Measurements from ENCODE around the gene SLC19A3. TPM values are rescaled to one million over a fixed set of nuclear protein-coding genes. Genes with fewer than 3 reads are reported as not detected.

Gene SLC19A3
- total RNA-seq, 1 donor from 2014 or later, result 0.14 TPM

DNA sequence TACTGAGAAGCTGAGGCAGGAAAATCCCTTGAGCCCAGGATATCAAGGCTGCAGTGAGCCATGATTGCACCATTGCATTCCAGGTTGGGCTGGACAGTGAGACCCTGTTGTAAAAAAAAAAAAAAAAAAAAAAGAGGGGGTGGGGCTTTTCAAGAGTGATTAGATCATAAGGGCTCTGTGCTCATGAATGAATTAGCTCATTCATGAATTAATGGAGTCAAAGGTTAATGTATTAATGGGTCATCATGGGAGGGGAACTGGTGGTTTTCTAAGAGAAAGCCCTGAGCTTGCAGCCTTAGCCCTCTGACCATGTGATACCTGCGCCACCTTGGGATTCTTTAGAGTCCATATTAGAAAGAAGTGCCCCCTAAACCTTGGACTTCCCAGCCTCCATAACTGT, 4.5 kb downstream of the SLC19A3 start:
- H3K4me3 ChIP-seq (ENCODE audit: insufficient read depth, low read depth, low read length), result no peak overlapping the region
- peaks cover 3% of the 10 kb centered on the region for H3K27me3 Mint-ChIP-seq (ENCODE audit: low read depth, unreplicated experiment)

DNA sequence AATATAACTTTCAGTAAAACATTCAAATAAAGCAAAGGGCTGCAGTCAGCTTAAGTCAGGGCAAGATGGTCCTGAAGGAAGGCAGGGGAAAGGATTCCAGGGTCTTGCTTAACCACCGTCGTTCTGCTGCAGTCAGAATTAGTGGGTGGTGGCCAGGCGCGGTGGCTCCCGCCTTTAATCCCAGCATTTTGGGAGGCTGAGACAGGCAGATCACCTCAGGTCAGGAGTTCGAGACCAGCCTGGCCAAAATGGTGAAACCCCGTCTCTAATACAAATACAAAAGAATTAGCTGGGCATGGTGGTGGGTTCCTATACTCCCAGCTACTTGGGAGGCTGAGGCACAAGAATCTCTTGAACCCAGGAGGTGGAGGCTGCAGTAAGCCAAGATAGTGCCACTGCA, 6.8 kb downstream of the SLC19A3 start:
- Histone ChIP-seq H3K27me3 (ENCODE audit: insufficient read depth, low read length) (no peaks in the 10 kb centered on the region), H3K4me3 (ENCODE audit: insufficient read depth, low read depth, low read length) (no peak overlapping the region), H3K9ac (ENCODE audit: low read length) (no peak overlapping the region), H3K36me3 (ENCODE audit: insufficient read depth, low read length) (no peaks in the 10 kb centered on the region), H3K79me2 (ENCODE audit: insufficient read depth, low read length) (no peaks in the 10 kb centered on the region), H3K9me3 (ENCODE audit: insufficient read depth, low read depth, low read length) (no peaks in the 10 kb centered on the region), H3K4me1 (ENCODE audit: insufficient read depth, low read length) (no peaks in the 10 kb centered on the region), H4K20me1 (ENCODE audit: insufficient read depth, low read length) (no peaks in the 10 kb centered on the region), H3K27ac (ENCODE audit: low read depth, low read length) (no peak overlapping the region), H3K4me2 (ENCODE audit: low read length) (no peak overlapping the region), H2AFZ (ENCODE audit: low read depth, low read length) (no peak overlapping the region)
- no peak for DNase-seq (ENCODE audit: low read depth)
- Mint-ChIP-seq H3K27ac (ENCODE audit: unreplicated experiment) (no peak overlapping the region), H3K4me1 (ENCODE audit: low read depth, unreplicated experiment) (no peaks in the 10 kb centered on the region), H3K9me3 (ENCODE audit: unreplicated experiment) (no peaks in the 10 kb centered on the region), H3K4me3 (ENCODE audit: unreplicated experiment) (no peak overlapping the region), H3K27me3 (ENCODE audit: low read depth, unreplicated experiment) (peaks cover 2% of the 10 kb centered on the region), H3K36me3 (ENCODE audit: low read depth, unreplicated experiment) (peaks cover 2% of the 10 kb centered on the region)
- no peak for TF ChIP-seq EZH2 (IDR thresholded peaks at IDR 0.05; ENCODE audit: insufficient read depth, low read length)
- TF ChIP-seq, protein P1, sequence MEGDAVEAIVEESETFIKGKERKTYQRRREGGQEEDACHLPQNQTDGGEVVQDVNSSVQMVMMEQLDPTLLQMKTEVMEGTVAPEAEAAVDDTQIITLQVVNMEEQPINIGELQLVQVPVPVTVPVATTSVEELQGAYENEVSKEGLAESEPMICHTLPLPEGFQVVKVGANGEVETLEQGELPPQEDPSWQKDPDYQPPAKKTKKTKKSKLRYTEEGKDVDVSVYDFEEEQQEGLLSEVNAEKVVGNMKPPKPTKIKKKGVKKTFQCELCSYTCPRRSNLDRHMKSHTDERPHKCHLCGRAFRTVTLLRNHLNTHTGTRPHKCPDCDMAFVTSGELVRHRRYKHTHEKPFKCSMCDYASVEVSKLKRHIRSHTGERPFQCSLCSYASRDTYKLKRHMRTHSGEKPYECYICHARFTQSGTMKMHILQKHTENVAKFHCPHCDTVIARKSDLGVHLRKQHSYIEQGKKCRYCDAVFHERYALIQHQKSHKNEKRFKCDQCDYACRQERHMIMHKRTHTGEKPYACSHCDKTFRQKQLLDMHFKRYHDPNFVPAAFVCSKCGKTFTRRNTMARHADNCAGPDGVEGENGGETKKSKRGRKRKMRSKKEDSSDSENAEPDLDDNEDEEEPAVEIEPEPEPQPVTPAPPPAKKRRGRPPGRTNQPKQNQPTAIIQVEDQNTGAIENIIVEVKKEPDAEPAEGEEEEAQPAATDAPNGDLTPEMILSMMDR (IDR thresholded peaks at IDR 0.05; ENCODE audit: insufficient read depth, low read depth, low read length), result no peak
- no peak for FAIRE-seq

More for the DNA sequence above, 4.5 kb downstream of the SLC19A3 start:
- TF ChIP-seq, protein P1 (IDR thresholded peaks at IDR 0.05; ENCODE audit: insufficient read depth, low read depth, low read length), result no peak
- TF ChIP-seq EZH2 (IDR thresholded peaks at IDR 0.05; ENCODE audit: insufficient read depth, low read length), result no peak
- no peaks in the 10 kb centered on the region for H3K36me3 ChIP-seq (ENCODE audit: insufficient read depth, low read length)
- no peaks in the 10 kb centered on the region for H3K27me3 ChIP-seq (ENCODE audit: insufficient read depth, low read length)
- no peak overlapping the region for H2AFZ ChIP-seq (ENCODE audit: low read depth, low read length)
- H3K4me1 ChIP-seq (ENCODE audit: insufficient read depth, low read length), result no peaks in the 10 kb centered on the region
- DNase-seq (ENCODE audit: low read depth), result no peak
- Mint-ChIP-seq H3K4me1 (ENCODE audit: low read depth, unreplicated experiment) (no peaks in the 10 kb centered on the region), H3K9me3 (ENCODE audit: unreplicated experiment) (no peaks in the 10 kb centered on the region), H3K36me3 (ENCODE audit: low read depth, unreplicated experiment) (peaks cover 2% of the 10 kb centered on the region), H3K27ac (ENCODE audit: unreplicated experiment) (no peak overlapping the region), H3K4me3 (ENCODE audit: unreplicated experiment) (no peak overlapping the region)
- no peak for FAIRE-seq
- H4K20me1 ChIP-seq (ENCODE audit: insufficient read depth, low read length), result no peaks in the 10 kb centered on the region
- H3K27ac ChIP-seq (ENCODE audit: low read depth, low read length), result no peak overlapping the region
- no peak overlapping the region for H3K4me2 ChIP-seq (ENCODE audit: low read length)
- H3K79me2 ChIP-seq (ENCODE audit: insufficient read depth, low read length), result no peaks in the 10 kb centered on the region
- H3K9ac ChIP-seq (ENCODE audit: low read length), result no peak overlapping the region
- no peaks in the 10 kb centered on the region for H3K9me3 ChIP-seq (ENCODE audit: insufficient read depth, low read depth, low read length)

DNA sequence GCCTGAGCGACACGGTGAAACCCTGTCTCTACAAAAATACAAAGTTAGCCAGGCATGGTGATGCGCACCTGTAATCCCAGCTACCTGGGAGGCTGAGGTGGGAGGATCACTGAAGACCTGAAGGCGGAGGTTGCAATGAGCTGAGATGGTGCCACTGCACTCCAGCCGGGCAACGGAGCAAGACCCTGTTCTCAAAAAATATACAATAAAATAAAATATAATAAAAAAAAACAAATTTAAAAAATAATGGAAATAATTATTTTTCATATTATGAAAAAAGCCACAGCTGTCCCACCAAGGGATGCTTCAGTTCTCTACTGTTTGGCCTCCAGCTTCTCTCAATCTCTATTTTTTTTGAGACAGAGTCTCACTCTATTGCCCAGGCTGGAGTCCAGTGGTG, 10.4 kb downstream of the SLC19A3 start:
- Histone ChIP-seq H2AFZ (ENCODE audit: low read depth, low read length) (no peak overlapping the region), H3K27me3 (ENCODE audit: insufficient read depth, low read length) (no peaks in the 10 kb centered on the region), H3K79me2 (ENCODE audit: insufficient read depth, low read length) (no peaks in the 10 kb centered on the region), H4K20me1 (ENCODE audit: insufficient read depth, low read length) (no peaks in the 10 kb centered on the region), H3K36me3 (ENCODE audit: insufficient read depth, low read length) (no peaks in the 10 kb centered on the region), H3K4me3 (ENCODE audit: insufficient read depth, low read depth, low read length) (no peak overlapping the region), H3K9ac (ENCODE audit: low read length) (no peak overlapping the region), H3K4me2 (ENCODE audit: low read length) (no peak overlapping the region), H3K27ac (ENCODE audit: low read depth, low read length) (no peak overlapping the region), H3K4me1 (ENCODE audit: insufficient read depth, low read length) (no peaks in the 10 kb centered on the region), H3K9me3 (ENCODE audit: insufficient read depth, low read depth, low read length) (no peaks in the 10 kb centered on the region)
- FAIRE-seq (no peak), DNase-seq (ENCODE audit: low read depth) (no peak)
- TF ChIP-seq, protein P1 (IDR thresholded peaks at IDR 0.05; ENCODE audit: insufficient read depth, low read depth, low read length), result no peak
- TF ChIP-seq EZH2 (IDR thresholded peaks at IDR 0.05; ENCODE audit: insufficient read depth, low read length), result no peak
- H3K4me3 Mint-ChIP-seq (ENCODE audit: unreplicated experiment), result no peak overlapping the region
- peaks cover 3% of the 10 kb centered on the region for H3K4me1 Mint-ChIP-seq (ENCODE audit: low read depth, unreplicated experiment)
- H3K9me3 Mint-ChIP-seq (ENCODE audit: unreplicated experiment), result no peaks in the 10 kb centered on the region
- peaks cover 2% of the 10 kb centered on the region for H3K27me3 Mint-ChIP-seq (ENCODE audit: low read depth, unreplicated experiment)
- peaks cover 2% of the 10 kb centered on the region for H3K36me3 Mint-ChIP-seq (ENCODE audit: low read depth, unreplicated experiment)
- H3K27ac Mint-ChIP-seq (ENCODE audit: unreplicated experiment), result no peak overlapping the region

Measured in astrocyte (in vitro differentiated cells and primary cell).